Muscle layer of duodenum (tissue), 2 donors: Measurements from ENCODE around the gene TELO2.

Experiments
- H3K27ac ChIP-seq: one replicate; pipeline ENCODE4 v1.7.0; 2013; ENCODE audit warnings: mild to moderate bottlenecking, low read length
- H3K27me3 ChIP-seq: one replicate; pipeline ENCODE4 v1.7.0; 2013; ENCODE audit warnings: low read depth, mild to moderate bottlenecking, control low read depth, low read length
- H3K36me3 ChIP-seq, 2 donors: one replicate each; pipeline ENCODE4 v1.7.0; 2013; ENCODE audit warnings: low read length in 2 of 2, control low read depth in 1 of 2, mild to moderate bottlenecking in 1 of 2; ENCODE audit not compliant: insufficient read depth in 2 of 2, control insufficient read depth in 1 of 2
- H3K4me1 ChIP-seq, 2 donors: one replicate each; pipeline ENCODE4 v1.7.0; 2013; ENCODE audit warnings: low read length in 2 of 2, mild to moderate bottlenecking in 2 of 2, control low read depth in 1 of 2, moderate library complexity in 1 of 2; ENCODE audit not compliant: insufficient read depth in 2 of 2, control insufficient read depth in 1 of 2
- H3K4me3 ChIP-seq, 2 donors: one replicate each; pipeline ENCODE4 v1.7.0; 2013; ENCODE audit warnings: low read length in 2 of 2, low read depth in 1 of 2, mild to moderate bottlenecking in 1 of 2
- H3K9me3 ChIP-seq, 2 donors: one replicate each; pipeline ENCODE4 v1.7.0; 2013; ENCODE audit warnings: low read length in 2 of 2, control low read depth in 1 of 2, mild to moderate bottlenecking in 1 of 2; ENCODE audit not compliant: control insufficient read depth in 1 of 2
- donor health status: healthy.

Gene TELO2

DNA sequence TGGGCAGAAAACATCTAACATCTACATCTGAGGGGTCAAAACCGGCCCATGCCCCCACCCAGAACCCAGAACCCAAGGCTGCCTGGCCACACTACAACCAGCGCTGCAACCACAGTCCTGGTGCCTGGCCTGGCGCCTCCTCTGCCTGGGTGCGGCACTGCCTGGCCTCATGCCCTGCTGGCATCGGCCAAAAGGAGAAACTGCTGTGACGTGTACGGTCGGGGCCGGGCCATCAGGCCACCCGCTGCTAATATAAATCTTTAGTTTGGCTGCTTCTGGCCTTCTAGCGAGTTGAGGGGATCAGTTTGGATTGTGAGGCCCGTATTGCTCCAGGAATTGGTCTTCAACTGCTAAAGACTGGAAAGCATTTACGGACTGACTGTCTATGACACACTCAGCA is 63.1 kb downstream of the TELO2 start:
- H3K9me3 ChIP-seq, result no peaks in the 10 kb centered on the region
- H3K36me3 ChIP-seq, result peaks cover 20 to 68% of the 10 kb centered on the region in 2 donors
- H3K4me1 ChIP-seq, result peaks cover 0 to 8% of the 10 kb centered on the region in 2 donors
- no peak overlapping the region for H3K4me3 ChIP-seq
- no peak overlapping the region for H3K27ac ChIP-seq
- no peaks in the 10 kb centered on the region for H3K27me3 ChIP-seq

DNA sequence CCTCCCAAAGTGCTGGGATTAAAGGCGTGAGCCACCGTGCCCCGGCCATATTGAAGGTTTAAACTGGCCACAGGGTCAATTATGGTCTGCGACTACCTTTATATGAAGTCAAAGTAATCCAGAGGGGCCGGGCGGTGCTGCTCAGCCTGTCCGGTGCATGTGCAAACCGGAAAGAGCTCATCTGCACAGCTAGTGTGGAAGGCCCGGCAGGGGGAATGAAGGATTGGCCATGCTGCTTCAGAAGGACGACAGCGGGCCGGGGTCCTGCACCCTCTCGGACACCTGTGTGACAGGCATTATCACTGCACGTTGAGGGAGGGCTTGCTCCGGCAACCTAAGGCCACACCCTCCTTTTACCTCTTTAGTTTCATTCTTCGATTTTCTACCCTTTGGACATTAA is 63.9 kb downstream of the TELO2 start:
- H3K36me3 ChIP-seq, result peaks cover 20 to 73% of the 10 kb centered on the region in 2 donors
- no peaks in the 10 kb centered on the region for H3K27me3 ChIP-seq
- H3K4me3 ChIP-seq, result no peak overlapping the region
- H3K9me3 ChIP-seq, result no peaks in the 10 kb centered on the region
- peaks cover 0 to 5% of the 10 kb centered on the region in 2 donors for H3K4me1 ChIP-seq
- no peak overlapping the region for H3K27ac ChIP-seq

DNA sequence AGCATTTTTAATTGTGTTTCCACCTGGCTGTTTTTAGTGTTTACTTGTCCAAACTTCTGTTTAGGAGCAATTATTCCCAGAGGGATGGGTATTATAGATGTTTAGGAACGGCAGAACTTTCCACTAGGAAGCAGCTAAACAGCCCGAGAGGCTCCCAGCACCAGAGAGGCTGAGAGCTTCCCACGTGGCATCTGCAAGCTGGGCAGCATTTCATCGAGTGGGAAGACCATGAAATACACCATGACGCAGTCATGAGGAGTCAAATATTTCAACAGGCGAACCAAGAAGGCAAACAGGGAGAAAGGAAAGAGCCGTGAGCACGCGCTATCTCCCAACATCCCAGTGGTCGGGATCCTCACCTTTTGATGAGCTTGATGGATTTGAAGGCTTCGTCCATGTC is 64.4 kb downstream of the TELO2 start:
- Histone ChIP-seq H3K4me1 (peaks cover 0 to 5% of the 10 kb centered on the region in 2 donors), H3K4me3 (no peak overlapping the region), H3K27ac (no peak overlapping the region), H3K9me3 (no peaks in the 10 kb centered on the region), H3K27me3 (no peaks in the 10 kb centered on the region), H3K36me3 (peaks cover 20 to 75% of the 10 kb centered on the region in 2 donors)

GRCh38 chr16:1559446-1559975 is 66.4 kb downstream of the TELO2 start:
- no peaks in the 10 kb centered on the region for H3K4me1 ChIP-seq
- H3K27me3 ChIP-seq, result no peaks in the 10 kb centered on the region
- no peaks in the 10 kb centered on the region for H3K9me3 ChIP-seq
- H3K36me3 ChIP-seq, result peaks cover 24 to 83% of the 10 kb centered on the region in 2 donors
- H3K4me3 ChIP-seq, result no peak overlapping the region
- H3K27ac ChIP-seq, result no peak overlapping the region
